ENCODE measurements around the gene UBE2G1. TPM values are rescaled to one million over a fixed set of nuclear protein-coding genes. Genes with fewer than 3 reads are reported as not detected.

UBE2G1 gene
- total RNA-seq, 1 donor, result 39.3 TPM

DNA sequence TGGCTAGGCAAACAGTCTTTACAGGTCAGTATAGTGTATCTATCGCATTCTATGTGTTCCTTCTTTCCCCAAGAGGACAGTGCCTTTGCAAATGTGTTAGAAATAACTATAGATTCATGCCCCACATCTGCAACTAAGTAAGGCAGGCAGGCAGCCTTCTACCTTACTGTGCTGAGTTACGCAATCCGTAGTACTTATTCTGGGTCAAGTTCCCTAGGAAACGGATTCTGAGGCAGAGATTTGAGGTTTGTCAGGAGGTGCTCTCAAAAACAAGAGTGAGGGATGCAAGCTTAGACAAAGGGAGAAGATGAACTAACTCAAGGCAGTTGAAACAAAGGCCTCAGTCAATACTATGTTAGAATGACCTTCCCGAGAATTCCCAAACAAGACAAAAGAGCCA is 90.0 kb downstream of the UBE2G1 start:
- H3K4me3 ChIP-seq (ENCODE audit: low read depth, low read length), result no peak overlapping the region
- peak; percentile 13 for DNase-seq (ENCODE audit: low read depth)
- TF ChIP-seq CTCF (IDR thresholded peaks at IDR 0.05; ENCODE audit: insufficient read depth, low read length), result no peak

- TF ChIP-seq CTCF (IDR thresholded peaks at IDR 0.05; ENCODE audit: insufficient read depth, low read length), result no peak
- no peak for DNase-seq (ENCODE audit: low read depth)
- no peak overlapping the region for H3K4me3 ChIP-seq (ENCODE audit: low read depth, low read length)
Observed at GRCh38 chr17:4272972-4273368, 93.5 kb downstream of the UBE2G1 start.

DNA sequence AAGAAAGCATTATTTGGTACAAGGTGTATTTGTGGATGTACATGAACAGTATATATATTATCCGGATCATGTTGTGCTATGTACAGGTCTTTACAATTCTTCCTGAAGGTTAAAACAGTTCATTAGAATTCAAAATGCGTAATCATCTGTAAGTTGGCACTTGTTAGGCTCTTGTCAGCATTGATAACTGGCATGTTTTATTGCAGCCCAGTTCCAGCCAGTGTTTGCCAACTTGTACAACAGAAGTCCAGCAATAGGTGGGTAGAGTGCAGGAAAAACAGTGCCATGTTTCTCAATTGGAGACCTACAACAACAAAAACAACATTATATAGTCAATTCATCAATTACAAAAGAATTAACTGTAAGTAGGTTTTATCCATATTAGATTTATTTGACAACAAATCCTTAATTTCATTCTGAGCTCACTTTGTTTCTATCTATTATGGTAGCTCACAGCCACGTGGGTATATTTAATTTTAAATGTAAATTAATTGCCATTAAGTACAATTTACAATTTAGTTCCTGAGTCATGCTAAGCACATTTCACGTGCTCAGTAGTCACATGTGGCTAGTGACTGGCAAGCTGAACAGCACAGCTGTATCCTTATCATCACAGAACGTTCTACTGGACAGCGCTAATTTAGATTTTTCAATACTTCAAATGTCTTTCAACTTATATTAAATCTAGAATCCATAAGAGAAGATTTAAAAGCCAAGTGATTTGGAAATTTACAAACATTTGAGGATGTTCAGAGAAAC is 94.1 kb downstream of the UBE2G1 start:
- no peak overlapping the region for H3K4me3 ChIP-seq (ENCODE audit: low read depth, low read length)
- DNase-seq (ENCODE audit: low read depth), result no peak
- no peak for TF ChIP-seq CTCF (IDR thresholded peaks at IDR 0.05; ENCODE audit: insufficient read depth, low read length)

DNA sequence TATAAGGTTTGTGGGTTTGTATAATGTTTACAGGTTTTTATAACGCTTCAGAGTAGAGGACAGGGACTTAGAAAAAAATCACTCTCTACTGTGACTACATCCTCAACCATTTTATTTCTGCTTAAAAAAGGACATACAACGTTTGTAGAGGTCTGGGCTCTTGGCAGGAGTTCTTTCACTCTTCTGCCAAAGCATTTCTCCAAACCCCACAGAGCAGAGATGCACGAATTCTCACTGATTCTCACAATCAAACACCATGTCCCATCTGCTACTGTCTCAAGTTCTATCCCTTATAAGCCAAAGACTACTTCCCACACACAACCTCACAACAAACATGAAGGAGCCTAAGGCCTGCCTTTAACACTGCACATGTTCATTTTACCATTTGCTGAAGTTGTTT is 95.7 kb downstream of the UBE2G1 start:
- DNase-seq (ENCODE audit: low read depth), result no peak
- TF ChIP-seq CTCF (IDR thresholded peaks at IDR 0.05; ENCODE audit: insufficient read depth, low read length), result no peak
- H3K4me3 ChIP-seq (ENCODE audit: low read depth, low read length), result no peak overlapping the region

DNA sequence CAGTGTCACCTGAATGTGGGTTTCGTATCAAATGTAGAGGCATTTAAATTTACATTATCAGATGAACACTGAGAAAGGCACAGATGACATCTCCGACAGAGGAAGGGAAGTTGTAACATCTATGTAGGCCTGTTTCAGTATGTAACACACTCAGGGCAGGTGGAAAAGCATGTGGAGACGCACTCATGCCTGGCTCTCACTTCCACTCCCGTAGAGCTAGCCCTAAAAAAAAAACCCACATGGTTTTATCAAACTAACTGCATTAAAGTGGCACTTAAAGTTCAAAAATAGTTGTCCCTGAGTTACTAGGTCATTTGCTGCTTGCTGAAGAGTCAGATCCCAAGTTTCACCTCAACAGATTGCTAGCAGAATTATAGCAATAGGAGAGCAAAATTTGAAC is 96.6 kb downstream of the UBE2G1 start:
- DNase-seq (ENCODE audit: low read depth), result no peak
- TF ChIP-seq CTCF (IDR thresholded peaks at IDR 0.05; ENCODE audit: insufficient read depth, low read length), result no peak
- H3K4me3 ChIP-seq (ENCODE audit: low read depth, low read length), result no peak overlapping the region

DNA sequence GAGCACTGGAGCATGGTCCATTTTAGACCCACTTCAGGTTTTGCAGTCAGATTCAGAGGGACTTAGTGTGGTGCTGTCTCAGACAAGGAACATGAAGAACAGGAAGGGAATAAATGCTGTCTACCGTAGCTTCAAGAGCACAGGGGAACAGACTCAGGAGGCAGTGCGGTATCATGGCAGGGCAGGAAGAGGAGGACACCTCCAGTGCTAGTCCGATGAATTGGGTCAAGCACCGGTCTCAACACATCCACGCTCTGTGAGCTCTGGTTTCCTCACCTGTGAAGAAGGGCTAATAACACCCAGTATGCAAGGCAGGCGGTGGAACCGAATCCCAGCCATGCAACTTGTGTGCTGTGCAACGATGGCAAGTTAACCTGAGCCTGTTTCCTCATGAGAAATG is 99.1 kb downstream of the UBE2G1 start:
- DNase-seq (ENCODE audit: low read depth), result no peak
- no peak for TF ChIP-seq CTCF (IDR thresholded peaks at IDR 0.05; ENCODE audit: insufficient read depth, low read length)
- H3K4me3 ChIP-seq (ENCODE audit: low read depth, low read length), result no peak overlapping the region

GRCh38 chr17:4266550-4266949 is 99.9 kb downstream of the UBE2G1 start:
- no peak overlapping the region for H3K4me3 ChIP-seq (ENCODE audit: low read depth, low read length)
- no peak for TF ChIP-seq CTCF (IDR thresholded peaks at IDR 0.05; ENCODE audit: insufficient read depth, low read length)
- no peak for DNase-seq (ENCODE audit: low read depth)

Measured in fibroblast of the aortic adventitia (primary cell).